ENCODE results near the gene XXYLT1.

- TF ChIP-seq CTCF (IDR thresholded peaks at IDR 0.05; ENCODE audit: low read length) = no peak
- no peak for TF ChIP-seq EZH2 (IDR thresholded peaks at IDR 0.05; ENCODE audit: borderline replicate concordance, low read length)
Measured at GRCh38 chr3:195073866-195074860, 196.8 kb downstream of the XXYLT1 start.
